ENCODE measurements around the gene KRT4.
"Not testable (repeated sequence)": the region's sequence is repeated elsewhere in the genome, so short reads cannot be mapped to it uniquely, and the experiment has no call there.

Gene KRT4

DNA sequence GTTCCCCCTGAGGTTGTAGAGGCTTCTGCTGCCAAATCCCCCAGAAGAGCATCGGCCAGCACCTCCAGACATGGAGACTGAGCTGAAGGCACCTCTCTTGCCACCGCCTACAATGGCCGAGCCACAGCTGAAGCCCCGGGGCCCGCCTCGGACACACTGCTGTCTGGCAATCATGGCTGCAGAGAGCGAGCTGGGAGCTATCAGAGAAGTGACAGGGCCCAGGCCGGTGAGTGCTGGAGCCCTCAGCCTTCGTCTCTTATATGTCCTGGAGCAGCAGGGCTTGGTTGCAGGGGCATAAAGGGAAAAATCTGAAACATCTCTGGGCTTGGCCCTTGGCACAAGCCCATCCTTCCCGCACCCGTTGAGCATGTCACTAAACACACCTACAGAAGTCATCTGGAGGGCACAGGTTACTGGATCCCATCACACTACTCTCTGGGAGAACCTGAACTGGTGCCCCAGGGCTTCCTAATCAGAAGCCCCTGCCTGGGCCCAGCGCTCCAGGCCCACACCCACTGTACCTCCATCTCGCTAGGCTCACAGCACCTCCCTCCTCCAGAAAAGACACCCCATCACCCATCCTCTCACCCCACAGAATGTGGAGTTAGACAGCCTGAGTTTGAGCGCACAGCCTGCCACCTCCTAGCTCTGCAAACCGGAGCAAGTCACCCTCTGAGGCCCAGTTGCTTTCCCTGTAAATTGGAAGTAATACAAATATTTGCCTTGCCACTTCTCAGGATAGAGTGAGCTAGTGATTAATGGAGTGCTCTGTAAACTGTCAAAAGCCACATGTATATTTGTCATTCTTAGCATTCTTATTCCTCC lies at the start of gene KRT4:
Gene KRT4, minus strand, starts transcription at position 232 of the 825 bp plus-strand sequence. Its CDS starts 58 bp downstream, at position 174.
- DNase-seq (no peak), ATAC-seq (no peak)

DNA sequence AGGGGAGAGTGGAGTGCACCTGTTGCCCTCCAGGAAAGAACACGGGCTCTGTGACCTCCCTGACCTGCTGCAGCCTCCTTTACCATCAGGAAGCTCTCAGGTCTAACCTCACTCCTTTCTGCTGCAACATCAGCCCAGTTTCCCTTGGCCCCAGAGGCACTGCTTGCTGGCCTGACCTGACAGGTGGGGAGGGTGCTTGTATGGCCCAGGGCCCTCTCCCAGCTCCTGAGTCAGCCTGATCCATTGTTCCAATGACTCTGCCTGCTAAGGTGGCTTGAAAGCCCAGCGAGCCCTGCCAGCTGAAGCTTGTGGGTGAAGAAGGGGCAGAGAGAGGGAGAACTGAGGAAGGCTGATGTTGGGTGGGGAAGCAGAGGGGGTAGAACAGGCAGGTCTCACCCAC lies 48.1 kb upstream of the KRT4 start:
- DNase-seq (no peak), ATAC-seq (no peak)

DNA sequence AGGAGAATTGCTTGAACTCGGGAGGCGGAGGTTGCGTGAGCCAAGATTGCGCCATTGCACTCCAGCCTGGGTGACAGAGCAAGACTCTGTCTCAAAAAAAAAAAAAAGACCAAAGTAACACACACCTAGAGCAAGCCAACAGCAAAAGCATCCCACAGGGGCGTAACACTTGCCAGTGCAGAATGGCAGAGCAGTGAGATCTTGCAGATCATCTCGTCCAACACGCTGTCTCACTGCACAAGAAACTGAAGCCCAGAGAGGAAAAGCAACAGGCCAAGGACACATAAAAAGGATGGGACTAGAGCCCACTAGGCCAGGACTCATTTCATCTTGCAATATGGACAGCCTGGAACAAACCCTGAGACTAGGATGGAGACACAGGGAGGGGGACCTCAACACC lies 47.6 kb upstream of the KRT4 start:
- ATAC-seq (no peak), DNase-seq (no peak)

DNA sequence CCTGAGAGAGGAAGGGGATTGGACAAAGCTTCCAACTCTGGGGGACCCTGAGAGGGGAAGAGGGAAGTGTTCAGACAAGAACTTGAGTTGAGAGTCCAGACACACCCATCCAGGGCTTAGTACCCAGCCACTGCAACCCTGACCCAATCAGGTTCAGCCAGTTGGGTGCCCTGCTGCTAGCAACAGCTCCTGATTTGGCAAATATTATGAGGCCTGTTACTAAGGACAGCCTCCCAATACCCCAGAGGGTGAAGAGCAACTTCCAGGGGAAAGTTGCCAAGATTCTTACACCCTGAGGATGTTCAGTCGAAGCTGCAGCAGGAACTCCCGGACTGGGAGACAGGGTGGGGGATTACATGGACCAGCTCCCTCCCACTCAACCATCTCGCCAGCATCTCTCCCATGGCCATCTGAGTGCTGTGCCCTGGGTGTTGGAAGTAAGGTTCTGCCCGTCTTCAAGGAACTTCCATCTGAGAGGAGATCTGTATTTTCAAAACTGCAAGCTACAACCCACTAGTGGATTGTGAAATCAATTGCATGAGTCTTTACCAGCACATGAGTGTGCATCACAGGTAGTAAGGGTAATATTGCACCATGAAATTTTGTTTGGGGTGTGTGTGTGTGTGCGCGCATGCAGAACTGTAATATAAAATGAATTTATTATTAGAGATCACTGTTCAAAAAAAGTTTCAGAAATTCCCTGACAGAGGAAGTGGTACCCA lies 46.3 kb upstream of the KRT4 start:
- ATAC-seq (no peak), DNase-seq (no peak)

DNA sequence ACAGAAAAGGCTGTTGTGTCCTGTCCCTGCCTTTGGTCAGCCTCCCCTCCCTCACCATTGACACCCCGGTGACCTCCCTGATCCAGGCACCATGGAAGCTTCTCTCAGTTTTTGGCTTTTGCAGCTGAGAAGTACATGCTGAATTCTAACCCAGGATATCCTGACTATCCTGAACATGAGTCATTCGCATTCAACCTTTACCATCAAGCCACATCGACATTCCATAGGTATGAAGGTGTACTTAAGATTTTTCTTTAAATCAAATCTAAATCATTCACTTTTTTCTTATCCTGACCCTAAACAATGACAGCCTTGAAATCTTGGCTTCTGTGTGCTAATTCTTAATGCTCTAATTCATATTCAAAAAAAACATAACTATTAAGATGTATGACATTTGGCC lies 43.6 kb upstream of the KRT4 start:
- DNase-seq (no peak), ATAC-seq (no peak)

DNA sequence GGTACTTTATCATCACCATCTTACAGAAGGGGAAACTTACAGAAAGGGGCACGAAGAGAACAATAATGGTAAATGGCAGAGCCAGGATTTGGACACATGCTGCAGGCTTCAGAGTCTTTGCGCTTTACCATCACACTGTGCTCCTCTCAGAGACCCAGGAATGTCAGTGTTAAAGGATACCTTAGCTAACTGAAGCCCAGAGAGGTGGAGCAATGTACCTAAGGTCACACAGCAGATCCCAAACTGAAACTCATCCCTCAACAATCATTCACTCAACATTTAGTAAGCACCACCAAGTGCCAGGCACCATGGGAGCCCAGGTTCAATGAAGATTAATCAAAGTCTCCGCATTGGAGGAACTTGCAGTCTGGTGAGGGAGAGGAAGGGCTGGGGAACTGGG lies 42.9 kb upstream of the KRT4 start:
- DNase-seq (no peak), ATAC-seq (no peak)

DNA sequence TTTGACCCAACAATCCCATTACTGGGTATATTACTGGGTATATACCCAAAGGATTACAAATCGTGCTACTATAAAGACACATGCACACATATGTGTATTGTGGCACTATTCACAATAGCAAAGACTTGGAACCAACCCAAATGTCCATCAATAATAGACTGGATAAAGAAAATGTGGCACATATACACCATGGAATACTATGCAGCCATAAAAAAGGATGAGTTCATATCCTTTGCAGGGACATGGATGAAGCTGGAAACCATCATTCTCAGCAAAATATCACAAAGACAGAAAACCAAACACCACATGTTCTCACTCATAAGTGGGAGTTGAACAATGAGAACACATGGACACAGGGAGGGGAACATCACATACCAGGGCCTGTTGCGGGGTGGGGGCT lies 42.2 kb upstream of the KRT4 start:
- ATAC-seq, DNase-seq: not testable (repeated sequence)

DNA sequence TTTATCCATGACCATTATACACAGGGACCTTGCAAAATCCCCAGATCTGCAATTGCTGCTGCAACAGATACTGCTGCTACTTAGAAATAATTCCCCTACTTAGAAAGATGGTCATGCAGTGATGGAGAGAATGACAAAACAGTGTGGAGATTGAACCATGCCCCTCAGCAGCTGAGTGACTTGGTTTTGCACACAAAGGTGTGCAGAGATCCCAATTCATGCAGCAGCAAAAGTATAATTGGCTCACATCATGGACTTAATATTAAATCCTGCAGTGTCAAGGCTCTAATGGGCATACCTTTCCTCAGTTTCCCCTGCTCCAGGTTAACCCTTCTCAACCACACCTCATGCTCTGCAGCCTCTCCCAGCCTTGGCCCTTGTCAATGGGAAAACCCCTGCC lies 37.9 kb upstream of the KRT4 start:
- ATAC-seq (no peak), DNase-seq (no peak)

DNA sequence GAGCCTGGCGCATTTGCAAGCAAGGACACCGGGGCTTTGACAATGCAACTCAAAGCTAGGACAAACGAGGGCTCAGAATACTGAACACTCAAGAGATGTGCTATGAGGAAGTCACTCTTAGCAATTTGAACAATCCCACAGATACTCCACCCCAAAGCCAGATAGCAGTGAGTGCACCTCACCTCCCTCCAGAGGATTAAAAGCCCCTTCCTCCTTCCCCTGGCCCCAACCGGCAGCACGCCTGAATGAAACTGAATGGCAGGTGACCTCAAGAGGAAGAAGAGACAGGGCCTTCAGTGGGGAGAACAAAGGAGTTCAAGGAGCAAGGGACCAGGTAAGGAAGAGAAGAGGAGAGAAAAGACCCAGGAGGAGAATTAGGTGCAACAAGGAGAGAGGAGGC lies 36.8 kb upstream of the KRT4 start:
- no peak for ATAC-seq
- DNase-seq: no peak

DNA sequence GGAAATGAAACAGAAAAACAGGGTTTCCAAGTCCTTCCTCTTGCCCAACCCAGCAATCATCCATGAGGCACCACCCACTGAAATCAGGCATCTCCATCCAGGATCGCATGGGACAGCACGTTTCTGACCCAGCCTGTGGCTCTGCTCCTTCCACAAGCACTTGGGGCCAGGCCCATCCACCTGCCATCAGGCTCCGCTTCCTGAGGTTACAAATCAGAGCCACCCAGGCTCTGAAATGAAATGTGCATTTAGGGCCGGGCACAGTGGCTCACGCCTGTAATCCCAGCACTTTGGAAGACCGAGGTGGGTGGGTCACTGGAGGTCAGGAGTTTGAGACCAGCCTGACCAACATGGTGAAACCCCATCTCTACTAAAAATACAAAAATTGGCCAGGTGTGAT lies 35.6 kb upstream of the KRT4 start:
- no peak for ATAC-seq
- DNase-seq: no peak

DNA sequence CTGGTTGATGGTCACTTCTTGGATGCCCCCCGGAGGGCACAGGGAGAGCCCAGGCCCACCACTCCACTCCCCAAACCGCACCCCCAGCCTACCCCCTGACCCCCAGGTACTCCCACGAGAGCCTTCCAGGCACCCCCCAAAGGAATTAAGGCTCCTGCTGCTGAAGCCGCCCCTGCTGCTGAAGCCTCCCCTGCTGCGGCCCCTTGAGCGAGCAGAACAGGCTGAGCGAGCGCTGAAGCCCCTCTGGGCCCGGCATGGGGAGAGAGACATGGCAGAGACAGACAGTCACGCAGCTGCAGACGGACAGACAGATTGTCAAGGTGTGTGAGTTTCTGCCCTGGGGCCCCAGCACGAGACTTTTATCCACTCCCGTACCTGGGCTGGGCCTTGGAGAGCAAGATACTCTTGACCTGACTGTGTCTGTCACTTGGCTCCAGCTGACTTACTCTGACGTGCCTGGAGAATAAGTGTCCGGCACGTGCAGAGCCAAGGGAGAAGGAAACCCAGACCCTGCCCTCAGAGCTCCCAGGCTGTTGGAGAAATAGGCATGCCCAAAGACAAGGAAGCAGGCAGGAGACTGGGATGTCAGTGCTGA lies 34.8 kb upstream of the KRT4 start, which contains the start of gene KRT78:
Gene KRT78, minus strand, starts transcription at position 334 of the 595 bp plus-strand sequence. Its CDS starts 64 bp downstream, at position 270.
- DNase-seq (no peak), ATAC-seq (no peak)

DNA sequence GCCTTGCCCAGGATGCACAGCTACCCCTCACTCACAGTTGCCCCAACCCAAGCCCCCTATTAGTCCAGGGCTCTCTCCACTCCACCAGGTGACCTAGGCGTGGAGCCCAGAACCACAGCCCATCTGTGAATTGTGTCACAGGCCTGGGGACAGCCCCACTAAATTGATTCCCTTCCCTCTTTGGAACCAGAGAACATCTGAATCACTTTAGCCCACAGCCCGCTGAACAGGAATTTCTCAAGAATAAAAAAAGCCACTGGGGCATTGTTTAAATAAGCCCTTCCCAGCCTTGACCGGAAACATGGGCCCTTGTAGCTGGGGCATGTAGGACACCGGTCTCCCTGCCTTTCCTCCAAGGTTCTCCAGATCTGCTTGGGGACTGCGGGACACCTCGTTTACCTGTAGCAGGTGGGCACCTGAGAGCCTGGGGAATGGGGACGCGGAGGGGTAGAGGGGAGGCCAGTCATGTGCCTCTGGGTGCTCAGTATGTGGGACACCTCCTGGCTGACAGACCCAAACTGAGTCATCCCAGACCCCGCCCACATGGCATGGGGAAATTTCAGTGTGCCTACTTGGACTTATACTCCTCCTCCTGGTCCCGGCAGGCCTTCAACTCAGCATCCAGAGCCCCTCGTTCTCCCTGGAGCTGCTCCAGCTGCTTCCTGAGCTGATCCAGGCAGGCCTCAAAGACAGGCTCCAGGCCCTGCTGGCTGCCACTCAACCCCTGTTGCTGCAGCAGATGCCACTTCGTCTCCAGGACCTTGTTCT lies 33.6 kb upstream of the KRT4 start:
- peak; percentile 36 for DNase-seq
- peak; percentile 62 for ATAC-seq

DNA sequence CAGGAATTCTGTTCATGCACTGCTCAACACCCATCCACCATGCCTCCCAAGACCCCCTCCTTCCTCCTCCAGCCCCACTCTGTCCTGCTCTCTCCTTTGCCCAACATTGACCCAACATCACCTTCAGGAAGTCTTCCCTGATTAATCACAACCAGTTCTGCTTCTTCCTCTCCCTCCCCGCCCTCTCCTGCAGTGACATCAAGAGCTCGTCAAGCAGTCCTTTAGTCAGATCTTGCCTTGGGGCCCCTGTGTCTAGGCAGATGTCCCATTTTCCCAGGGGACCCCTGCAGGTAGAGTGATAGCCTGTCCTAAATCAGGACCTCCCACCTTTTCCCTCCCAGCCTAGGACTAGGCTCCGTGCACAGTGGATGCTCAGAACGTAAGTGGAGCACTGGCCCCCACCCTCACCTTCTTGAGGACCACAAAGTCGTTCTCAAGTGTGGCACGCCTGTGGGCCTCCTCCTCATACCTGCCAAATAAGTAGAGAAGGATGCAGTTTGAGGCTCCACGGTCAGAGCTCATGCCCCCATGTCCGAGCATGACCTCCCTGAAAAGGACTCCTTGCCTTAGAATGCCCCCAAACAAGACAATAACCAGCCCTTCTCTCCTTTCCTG lies 32.5 kb upstream of the KRT4 start:
- DNase-seq (no peak), ATAC-seq (no peak)

DNA sequence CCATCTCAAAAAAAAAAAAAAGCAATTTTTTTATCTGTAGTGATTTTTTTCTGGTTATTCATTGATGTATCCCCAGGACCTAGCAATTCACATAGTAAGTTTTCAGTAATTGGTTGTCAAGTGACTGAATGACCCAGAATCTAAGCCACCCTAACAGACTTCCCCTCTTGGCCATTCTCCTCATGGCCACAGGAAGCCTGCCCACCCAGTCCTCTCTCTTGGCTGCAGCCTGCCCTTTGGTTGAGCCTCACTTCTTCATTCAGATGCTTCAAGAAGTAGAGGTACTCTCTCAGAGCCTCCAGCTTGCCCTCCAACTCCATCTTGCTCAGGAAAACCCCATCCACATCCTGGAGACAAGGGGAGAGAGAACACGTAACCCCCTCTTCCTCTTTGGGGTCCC lies 32.0 kb upstream of the KRT4 start:
- DNase-seq: no peak
- no peak for ATAC-seq

DNA sequence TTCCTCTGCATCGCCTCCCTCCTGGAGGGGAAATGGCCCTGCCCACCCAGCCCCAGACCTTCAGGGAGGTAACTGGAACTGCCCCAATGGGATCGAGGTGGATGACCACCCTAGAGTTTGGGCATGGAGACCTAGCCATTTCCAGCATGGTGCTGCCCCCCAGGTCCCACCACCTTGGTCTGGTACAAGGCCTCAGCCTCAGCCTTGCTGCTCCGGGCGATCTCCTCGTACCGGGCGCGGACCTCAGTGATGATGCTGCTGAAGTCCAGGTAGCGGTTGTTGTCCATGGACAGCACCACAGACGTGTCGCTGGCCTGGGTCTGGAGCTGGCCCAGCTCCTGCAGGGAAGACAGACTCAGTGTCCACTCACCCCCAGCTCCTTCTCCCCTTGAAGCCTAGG lies 30.5 kb upstream of the KRT4 start:
- DNase-seq (no peak), ATAC-seq (no peak)

DNA sequence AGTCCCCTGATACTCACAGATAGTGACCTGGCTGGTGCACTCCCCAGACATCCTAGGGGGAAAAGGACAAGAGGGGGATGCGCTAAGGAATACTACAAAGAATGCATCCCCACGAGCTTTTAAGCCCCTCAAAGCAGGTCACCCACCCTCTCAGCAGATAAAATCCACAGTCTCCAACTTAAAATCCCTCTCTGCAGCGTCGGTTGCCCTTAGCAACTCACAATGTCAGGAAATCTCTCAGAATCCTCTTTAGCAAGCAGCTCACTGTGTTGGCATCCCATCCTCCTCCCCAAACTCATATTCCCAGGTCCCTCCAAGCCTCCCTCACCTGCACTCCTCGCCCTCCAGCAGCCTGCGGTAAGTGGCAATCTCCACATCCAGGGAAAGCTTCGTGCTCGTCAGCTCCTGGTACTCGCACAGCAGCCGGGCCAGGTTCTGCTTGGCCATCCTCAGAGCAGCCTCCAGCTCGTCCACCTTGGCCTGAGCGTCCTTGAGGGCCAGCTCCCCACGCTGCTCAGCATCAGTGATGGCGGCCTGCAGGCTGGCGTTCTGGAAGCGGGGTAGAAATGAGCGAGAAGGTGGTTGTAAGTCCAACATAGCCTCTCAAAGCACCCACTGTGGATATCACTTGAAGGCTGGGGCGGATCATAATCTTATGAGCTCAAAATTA lies 25.7 kb upstream of the KRT4 start:
- ATAC-seq (no peak), DNase-seq (no peak)

DNA sequence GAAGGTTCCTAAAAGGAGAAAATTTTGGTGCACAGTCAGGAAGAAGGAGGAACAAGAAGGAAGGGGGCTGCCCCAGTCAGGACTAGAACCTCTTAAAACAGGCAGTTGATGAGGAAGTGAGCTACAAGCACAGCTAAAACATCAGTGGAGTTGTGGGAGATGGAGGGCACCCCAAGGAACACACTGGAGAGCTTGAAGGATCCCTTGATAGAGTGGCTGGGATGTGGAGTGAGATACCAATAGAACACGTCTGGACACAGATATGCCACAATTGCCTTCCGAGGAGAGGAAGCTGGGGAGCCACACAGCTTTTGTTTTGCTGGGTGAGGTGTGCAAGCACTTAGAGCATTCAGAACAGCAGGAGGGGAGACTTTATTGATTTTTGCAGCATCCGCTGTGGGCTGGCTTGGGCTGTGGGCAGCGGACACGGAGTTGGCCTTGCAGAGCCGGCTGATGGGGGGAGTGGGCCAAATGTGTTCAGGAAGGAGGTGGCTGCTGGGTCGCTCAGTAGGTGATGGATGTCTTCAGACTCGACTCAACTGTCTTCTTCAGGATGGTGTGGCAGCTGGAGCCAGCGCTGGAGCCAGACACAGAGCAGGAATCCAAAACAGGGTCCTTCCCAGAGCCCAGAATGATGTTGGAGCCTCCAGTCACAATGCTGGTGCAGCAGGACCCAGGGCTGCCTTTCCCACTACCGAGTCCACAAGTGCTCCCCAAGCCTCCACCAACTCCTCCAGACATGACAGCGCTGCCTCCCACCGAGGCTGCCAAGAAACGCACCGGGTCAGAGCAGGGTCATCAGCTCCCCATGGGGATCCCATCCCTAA lies 24.9 kb upstream of the KRT4 start:
- ATAC-seq (no peak), DNase-seq (no peak)

DNA sequence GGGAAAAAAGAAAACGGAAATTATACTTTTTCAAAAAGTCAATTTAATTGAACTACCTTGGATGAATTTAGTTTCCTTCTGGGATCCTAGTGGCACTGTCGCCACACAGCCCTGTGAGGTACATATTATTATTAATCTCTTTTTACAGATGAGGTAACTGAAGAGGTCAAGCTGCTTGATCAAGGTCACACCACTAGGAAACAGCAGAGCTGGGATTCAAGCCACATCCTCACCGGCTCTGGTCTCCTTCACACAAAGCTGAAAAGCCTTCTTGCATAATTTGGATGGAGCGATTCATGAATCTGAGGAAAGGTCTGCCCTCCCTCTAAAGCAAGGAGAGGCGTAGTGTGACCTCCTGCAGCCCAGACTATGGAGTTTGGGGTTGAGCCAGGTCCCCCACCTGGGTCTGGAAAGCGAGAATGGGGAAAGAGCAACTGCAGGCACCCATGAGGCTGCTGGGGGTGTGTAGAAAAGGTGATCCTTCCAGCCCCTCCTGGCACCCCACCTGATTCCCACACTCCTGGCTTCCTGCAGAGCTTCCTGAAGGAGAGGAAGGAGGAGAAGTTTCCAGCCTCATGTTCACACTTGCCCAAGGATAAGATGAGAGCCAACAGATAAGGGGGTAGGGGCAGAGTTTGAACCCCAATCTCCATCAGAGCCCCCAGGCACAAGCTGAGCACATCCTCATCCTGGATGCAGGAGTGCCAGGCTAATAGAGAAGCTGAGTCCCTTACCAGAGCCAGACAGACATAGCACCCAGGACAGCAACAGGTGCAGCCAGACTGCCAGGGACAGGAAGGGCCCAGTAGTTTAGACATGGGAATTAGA lies 24.1 kb upstream of the KRT4 start:
- no peak for ATAC-seq
- no peak for DNase-seq

DNA sequence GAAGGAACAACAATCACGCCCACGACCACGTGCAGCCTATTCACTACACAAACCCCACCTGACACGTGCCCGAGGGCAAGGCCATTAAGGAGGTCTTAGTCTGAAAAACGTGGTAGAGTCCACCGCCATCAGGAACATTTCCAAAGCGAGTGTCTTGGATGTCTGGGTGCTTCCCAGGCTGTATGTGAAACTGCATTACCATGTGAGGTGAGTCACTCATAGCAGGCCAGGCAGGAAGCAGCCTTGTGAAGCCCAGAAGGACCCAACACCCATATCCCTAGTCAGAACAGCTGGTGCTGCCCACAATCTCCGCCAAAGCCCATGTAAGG lies 23.5 kb upstream of the KRT4 start:
- DNase-seq: peak; percentile 23
- ATAC-seq: peak; percentile 22
